Fibroblast of peridontal ligament (primary cell): ENCODE data around the gene TBCA.

Experiments used
- DNase-seq: peaks from one replicate; pipeline ENCODE4 v3.0.0-alpha.2; 2010; ENCODE audit errors: extremely low read depth

TBCA gene

GRCh38 chr5:77643654-77644370, 132.3 kb downstream of the TBCA start:
- no peak for DNase-seq

- DNase-seq, result no peak
These were observed 133.1 kb downstream of the TBCA start for GRCh38 chr5:77642738-77643653.

- DNase-seq, result no peak
These were observed 134.0 kb downstream of the TBCA start for GRCh38 chr5:77641963-77642737.

GRCh38 chr5:77641397-77641943, 134.7 kb downstream of the TBCA start:
- no peak for DNase-seq
